Measurements from ENCODE around the gene RILP. TPM values are rescaled to one million over a fixed set of nuclear protein-coding genes. Genes with fewer than 3 reads are reported as not detected.

Gene RILP
- total and polyA plus RNA-seq, 2 experiments from 2014 or later, result 10.3 to 11.1 TPM

- Histone ChIP-seq H3K4me2 (peak overlapping the region; percentile 91), H3K36me3 (replicated peaks; ENCODE audit: insufficient read depth, low read depth) (no peaks in the 10 kb centered on the region), H3K79me2 (no peaks in the 10 kb centered on the region), H3K9me3 (ENCODE audit: low read depth) (no peaks in the 10 kb centered on the region), H3K4me1 (ENCODE audit: insufficient read depth) (peaks cover 16% of the 10 kb centered on the region), H3K4me3 (no peak overlapping the region), H4K20me1 (ENCODE audit: insufficient read depth, poor library complexity, severe bottlenecking) (no peaks in the 10 kb centered on the region), H3K9me2 (replicated peaks; ENCODE audit: insufficient read depth) (no peaks in the 10 kb centered on the region), H2AFZ (no peak overlapping the region), H3K27me3 (no peaks in the 10 kb centered on the region), H3K27ac (no peak overlapping the region)
- TF ChIP-seq EZH2 (IDR thresholded peaks at IDR 0.05; ENCODE audit: borderline replicate concordance) (no peak), EZH2phosphoT487 (IDR thresholded peaks at IDR 0.05; ENCODE audit: low read depth, severe bottlenecking, unreplicated experiment) (no peak), CTCF (IDR thresholded peaks at IDR 0.05; ENCODE audit: poor library complexity) (no peak)
- 68% methylated on average over 9 of the region's 13 CpGs for WGBS (ENCODE audit: low lambda C conversion rate, missing lambda C conversion rate)
- no peak for DNase-seq (ENCODE audit: low spot score)
Observed at GRCh38 chr17:1643999-1644492, 5.6 kb downstream of the RILP start.

GRCh38 chr17:1643293-1643998 lies 6.2 kb downstream of the RILP start:
- TF ChIP-seq CTCF (IDR thresholded peaks at IDR 0.05; ENCODE audit: poor library complexity) (peak; percentile 27), EZH2 (IDR thresholded peaks at IDR 0.05; ENCODE audit: borderline replicate concordance) (no peak)
- Histone ChIP-seq H3K27ac (no peak overlapping the region), H3K4me1 (ENCODE audit: insufficient read depth) (peaks cover 13% of the 10 kb centered on the region)

GRCh38 chr17:1641065-1641403 lies 8.6 kb downstream of the RILP start:
- H3K9me2 ChIP-seq (replicated peaks; ENCODE audit: insufficient read depth), result no peaks in the 10 kb centered on the region
- peaks cover 11% of the 10 kb centered on the region for H3K4me1 ChIP-seq (ENCODE audit: insufficient read depth)
- no peaks in the 10 kb centered on the region for H3K27me3 ChIP-seq
- no peaks in the 10 kb centered on the region for H3K79me2 ChIP-seq
- no peak overlapping the region for H3K27ac ChIP-seq
- DNase-seq (ENCODE audit: low spot score), result no peak
- no peaks in the 10 kb centered on the region for H4K20me1 ChIP-seq (ENCODE audit: insufficient read depth, poor library complexity, severe bottlenecking)
- no peak overlapping the region for H2AFZ ChIP-seq
- no peak overlapping the region for H3K4me2 ChIP-seq
- no peaks in the 10 kb centered on the region for H3K9me3 ChIP-seq (ENCODE audit: low read depth)
- H3K36me3 ChIP-seq (replicated peaks; ENCODE audit: insufficient read depth, low read depth), result no peaks in the 10 kb centered on the region
- 80% methylated on average over 12 of the region's 12 CpGs for WGBS (ENCODE audit: low lambda C conversion rate, missing lambda C conversion rate)
- no peak overlapping the region for H3K4me3 ChIP-seq
- TF ChIP-seq CTCF (IDR thresholded peaks at IDR 0.05; ENCODE audit: poor library complexity) (no peak), EZH2 (IDR thresholded peaks at IDR 0.05; ENCODE audit: borderline replicate concordance) (no peak), EZH2phosphoT487 (IDR thresholded peaks at IDR 0.05; ENCODE audit: low read depth, severe bottlenecking, unreplicated experiment) (no peak)

More at GRCh38 chr17:1643293-1643998, 6.2 kb downstream of the RILP start:
- Histone ChIP-seq H3K9me3 (ENCODE audit: low read depth) (no peaks in the 10 kb centered on the region), H2AFZ (no peak overlapping the region), H3K27me3 (no peaks in the 10 kb centered on the region), H3K79me2 (no peaks in the 10 kb centered on the region), H3K4me3 (peak overlapping the region; percentile 36), H3K4me2 (peak overlapping the region; percentile 91), H3K9me2 (replicated peaks; ENCODE audit: insufficient read depth) (no peaks in the 10 kb centered on the region), H4K20me1 (ENCODE audit: insufficient read depth, poor library complexity, severe bottlenecking) (no peaks in the 10 kb centered on the region), H3K36me3 (replicated peaks; ENCODE audit: insufficient read depth, low read depth) (no peaks in the 10 kb centered on the region)
- DNase-seq (ENCODE audit: low spot score), result peak; percentile 92
- WGBS (ENCODE audit: low lambda C conversion rate, missing lambda C conversion rate), result 3% methylated on average over 67 of the region's 90 CpGs

Data from hepatocyte (in vitro differentiated cells).